AG09319 (cell line): Measurements from ENCODE around the gene MSI2.

Experiments
- DNase-seq: peaks from one replicate; pipeline ENCODE4 v3.0.0-alpha.2; 2010; ENCODE audit warnings: low read depth; ENCODE audit errors: extremely low read depth
- CTCF ChIP-seq: IDR thresholded peaks from 2 replicates; pipeline ENCODE4 v1.5.1; 2011; ENCODE audit warnings: low read depth, mild to moderate bottlenecking, inconsistent platforms, low read length, moderate library complexity

MSI2 gene

GRCh38 chr17:57379237-57379894 is 123.0 kb downstream of the MSI2 start:
- DNase-seq: no peak
- no peak for TF ChIP-seq CTCF

- DNase-seq: no peak
- TF ChIP-seq CTCF: no peak
These were observed 123.6 kb downstream of the MSI2 start for GRCh38 chr17:57379895-57380434.

GRCh38 chr17:57381498-57381897 is 125.2 kb downstream of the MSI2 start:
- TF ChIP-seq CTCF: no peak

GRCh38 chr17:57384219-57384618 is 127.9 kb downstream of the MSI2 start:
- no peak for DNase-seq
- no peak for TF ChIP-seq CTCF

More at GRCh38 chr17:57381498-57381897, 125.2 kb downstream of the MSI2 start:
- DNase-seq: no peak

- TF ChIP-seq CTCF: no peak
- no peak for DNase-seq
These were observed 129.7 kb downstream of the MSI2 start for GRCh38 chr17:57385975-57386374.

GRCh38 chr17:57387575-57387974 is 131.3 kb downstream of the MSI2 start:
- DNase-seq: no peak
- no peak for TF ChIP-seq CTCF

DNA sequence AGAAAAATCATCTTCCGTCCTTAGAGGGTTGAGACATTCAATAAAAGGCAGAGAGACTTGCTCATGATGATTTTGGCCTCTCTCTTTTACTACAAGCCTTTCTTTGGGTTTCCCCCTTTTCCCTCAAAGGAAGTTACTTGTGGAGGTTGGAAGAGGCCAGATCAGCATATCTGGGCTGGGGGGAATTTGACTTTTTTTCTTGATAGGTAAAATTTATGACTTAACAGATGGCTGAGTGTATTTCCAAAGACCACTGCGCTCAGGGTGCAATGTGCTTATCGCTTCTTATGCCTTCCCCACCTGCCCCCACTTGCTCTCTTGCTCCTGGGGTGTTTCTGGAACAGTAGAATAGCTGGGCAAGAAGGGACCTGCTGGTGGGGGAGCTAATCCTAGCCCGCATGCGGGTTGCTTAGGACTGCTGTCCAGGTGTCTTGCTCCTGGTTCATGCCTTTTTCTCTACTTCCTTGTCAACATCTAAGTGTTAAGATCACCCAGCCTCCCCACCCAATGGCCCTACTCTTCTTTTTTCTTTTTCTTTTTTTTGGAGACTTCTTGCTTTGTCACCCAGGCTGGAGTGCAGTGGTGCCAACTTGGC is 131.9 kb downstream of the MSI2 start:
- no peak for DNase-seq
- TF ChIP-seq CTCF: no peak
